Thoracic aorta (tissue), 2 donors: ENCODE measurements around the gene CD3G. TPM values are rescaled to one million over a fixed set of nuclear protein-coding genes. Genes with fewer than 3 reads are reported as not detected.

Experiments used
- ATAC-seq: fragments of 150-250 bp; one replicate; pipeline ENCODE4 v1.8.0; 2017; ENCODE audit warnings: low read depth; ENCODE audit not compliant: insufficient number of reproducible peaks, low FRiP score
- DNase-seq: peaks from one replicate; pipeline ENCODE4 v3.0.0-alpha.2; 2020; ENCODE audit warnings: low spot score
- H3K27ac ChIP-seq, 2 donors: fragments of 200-600 bp; sonication (generic); 1 replicate in 1 of 2; 2 replicates in 1 of 2; pipeline ENCODE4 v1.5.1; 2016; ENCODE audit warnings: mild to moderate bottlenecking in 2 of 2, moderate library complexity in 2 of 2
- H3K27me3 ChIP-seq: fragments of 200-600 bp; sonication (generic); replicated peaks from 2 replicates; pipeline ENCODE4 v1.6.0; 2016; ENCODE audit warnings: mild to moderate bottlenecking; ENCODE audit not compliant: insufficient read depth
- H3K36me3 ChIP-seq: fragments of 200-600 bp; sonication (generic); one replicate; pipeline ENCODE4 v1.5.1; 2016
- H3K4me1 ChIP-seq, 2 donors: fragments of 200-600 bp; sonication (generic); 1 replicate in 1 of 2; 2 replicates in 1 of 2; pipeline versions ENCODE4 v1.5.1 to v1.6.0; 2016; ENCODE audit warnings: low read depth in 2 of 2, mild to moderate bottlenecking in 1 of 2; ENCODE audit not compliant: control insufficient read depth in 1 of 2
- H3K4me3 ChIP-seq: fragments of 200-600 bp; sonication (generic); 2 replicates; pipeline ENCODE4 v1.5.1; 2016; ENCODE audit warnings: mild to moderate bottlenecking
- H3K9me3 ChIP-seq: fragments of 200-600 bp; sonication (generic); 2 replicates; pipeline ENCODE4 v1.5.1; 2016
- total RNA-seq, 2 donors: library from RNA; depleted of rRNA; stranded (reverse); fragments of >200 nt; gene quantifications; one replicate each; pipeline versions ENCODE4 v1.1.0 to v1.2.3, GENCODE V29; 2016
- TF ChIP-seq, protein P1 (sequence below): fragments of 200-600 bp; sonication (generic); IDR thresholded peaks from one replicate; pipeline ENCODE4 v1.5.1; 2019; ENCODE audit warnings: antibody characterized with exemption

The CD3G gene
- total RNA-seq = 1 to 10 TPM in 1 of 2 donors, under 1 TPM in 1; 0.27 to 1.1 TPM

DNA sequence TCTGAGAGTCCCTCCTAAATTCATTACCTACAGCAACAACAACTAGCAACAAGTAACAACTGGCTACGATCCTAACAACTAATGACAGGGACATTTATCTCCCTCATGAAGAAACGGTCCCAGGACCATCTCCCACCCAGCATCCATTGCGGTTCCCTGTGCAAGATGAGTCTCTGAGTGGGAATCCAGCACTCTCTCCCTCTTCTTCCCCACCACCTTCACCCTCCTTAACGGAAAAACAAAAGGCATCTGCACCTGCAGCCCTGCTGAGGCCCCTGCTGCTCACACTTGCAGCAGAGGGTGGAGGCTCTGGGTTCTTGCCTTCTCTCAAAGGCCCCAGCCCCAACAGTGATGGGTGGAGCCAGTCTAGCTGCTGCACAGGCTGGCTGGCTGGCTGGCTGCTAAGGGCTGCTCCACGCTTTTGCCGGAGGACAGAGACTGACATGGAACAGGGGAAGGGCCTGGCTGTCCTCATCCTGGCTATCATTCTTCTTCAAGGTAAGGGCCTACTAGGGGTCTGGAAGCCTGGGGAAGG, at the start of gene CD3G:
CD3G (plus strand) TSS at position 364 of the 535 bp plus-strand sequence; CDS start at position 444, 80 bp downstream.
- no peak within 1 kb of the TSS for H3K27ac ChIP-seq
- no peaks in the 10 kb centered on the region for H3K27me3 ChIP-seq
- no peaks in the 10 kb centered on the region for H3K9me3 ChIP-seq
- DNase-seq (no peak), ATAC-seq (no peak)
- H3K4me1 ChIP-seq = no peaks in the 10 kb centered on the region
- H3K36me3 ChIP-seq = no peaks in the 10 kb centered on the region
- no peak within 1 kb of the TSS for H3K4me3 ChIP-seq
- TF ChIP-seq, protein P1, sequence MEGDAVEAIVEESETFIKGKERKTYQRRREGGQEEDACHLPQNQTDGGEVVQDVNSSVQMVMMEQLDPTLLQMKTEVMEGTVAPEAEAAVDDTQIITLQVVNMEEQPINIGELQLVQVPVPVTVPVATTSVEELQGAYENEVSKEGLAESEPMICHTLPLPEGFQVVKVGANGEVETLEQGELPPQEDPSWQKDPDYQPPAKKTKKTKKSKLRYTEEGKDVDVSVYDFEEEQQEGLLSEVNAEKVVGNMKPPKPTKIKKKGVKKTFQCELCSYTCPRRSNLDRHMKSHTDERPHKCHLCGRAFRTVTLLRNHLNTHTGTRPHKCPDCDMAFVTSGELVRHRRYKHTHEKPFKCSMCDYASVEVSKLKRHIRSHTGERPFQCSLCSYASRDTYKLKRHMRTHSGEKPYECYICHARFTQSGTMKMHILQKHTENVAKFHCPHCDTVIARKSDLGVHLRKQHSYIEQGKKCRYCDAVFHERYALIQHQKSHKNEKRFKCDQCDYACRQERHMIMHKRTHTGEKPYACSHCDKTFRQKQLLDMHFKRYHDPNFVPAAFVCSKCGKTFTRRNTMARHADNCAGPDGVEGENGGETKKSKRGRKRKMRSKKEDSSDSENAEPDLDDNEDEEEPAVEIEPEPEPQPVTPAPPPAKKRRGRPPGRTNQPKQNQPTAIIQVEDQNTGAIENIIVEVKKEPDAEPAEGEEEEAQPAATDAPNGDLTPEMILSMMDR = no peak

GRCh38 chr11:118295199-118295598, 48.9 kb upstream of the CD3G start:
- no peak overlapping the region for H3K27ac ChIP-seq
- H3K27me3 ChIP-seq = no peaks in the 10 kb centered on the region
- H3K4me3 ChIP-seq = no peak overlapping the region
- DNase-seq (no peak), ATAC-seq (no peak)
- H3K36me3 ChIP-seq = no peaks in the 10 kb centered on the region
- no peaks in the 10 kb centered on the region for H3K4me1 ChIP-seq
- H3K9me3 ChIP-seq = no peaks in the 10 kb centered on the region
- TF ChIP-seq, protein P1 = no peak

GRCh38 chr11:118295815-118296454, 48.2 kb upstream of the CD3G start:
- ATAC-seq = no peak
- Histone ChIP-seq H3K36me3 (no peaks in the 10 kb centered on the region), H3K27me3 (no peaks in the 10 kb centered on the region), H3K4me1 (no peaks in the 10 kb centered on the region), H3K9me3 (no peaks in the 10 kb centered on the region), H3K27ac (no peak overlapping the region), H3K4me3 (no peak overlapping the region)
- TF ChIP-seq, protein P1 = no peak
- no peak for DNase-seq

- H3K27ac ChIP-seq = no peak overlapping the region
- H3K27me3 ChIP-seq = no peaks in the 10 kb centered on the region
- H3K4me3 ChIP-seq = no peak overlapping the region
- H3K36me3 ChIP-seq = no peaks in the 10 kb centered on the region
- ATAC-seq (no peak), DNase-seq (no peak)
- TF ChIP-seq, protein P1 = no peak
- no peaks in the 10 kb centered on the region for H3K9me3 ChIP-seq
- H3K4me1 ChIP-seq = no peaks in the 10 kb centered on the region
These were observed 42.4 kb upstream of the CD3G start for GRCh38 chr11:118301600-118302195.

DNA sequence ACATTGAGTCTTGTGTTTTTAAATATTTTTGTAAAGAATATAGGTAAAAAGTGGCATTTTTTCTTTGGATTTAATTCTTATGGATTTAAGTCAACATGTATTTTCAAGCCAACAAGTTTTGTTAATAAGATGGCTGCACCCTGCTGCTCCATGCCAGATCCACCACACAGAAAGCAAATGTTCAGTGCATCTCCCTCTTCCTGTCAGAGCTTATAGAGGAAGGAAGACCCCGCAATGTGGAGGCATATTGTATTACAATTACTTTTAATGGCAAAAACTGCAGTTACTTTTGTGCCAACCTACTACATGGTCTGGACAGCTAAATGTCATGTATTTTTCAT, 39.9 kb upstream of the CD3G start:
- no peaks in the 10 kb centered on the region for H3K36me3 ChIP-seq
- ATAC-seq = no peak
- H3K27ac ChIP-seq = no peak overlapping the region

More for the DNA sequence above, 39.9 kb upstream of the CD3G start:
- Histone ChIP-seq H3K4me3 (no peak overlapping the region), H3K9me3 (no peaks in the 10 kb centered on the region), H3K4me1 (no peaks in the 10 kb centered on the region), H3K27me3 (no peaks in the 10 kb centered on the region)
- DNase-seq = no peak
- TF ChIP-seq, protein P1 = no peak
